ENCODE measurements around the gene RO60.

The RO60 gene

DNA sequence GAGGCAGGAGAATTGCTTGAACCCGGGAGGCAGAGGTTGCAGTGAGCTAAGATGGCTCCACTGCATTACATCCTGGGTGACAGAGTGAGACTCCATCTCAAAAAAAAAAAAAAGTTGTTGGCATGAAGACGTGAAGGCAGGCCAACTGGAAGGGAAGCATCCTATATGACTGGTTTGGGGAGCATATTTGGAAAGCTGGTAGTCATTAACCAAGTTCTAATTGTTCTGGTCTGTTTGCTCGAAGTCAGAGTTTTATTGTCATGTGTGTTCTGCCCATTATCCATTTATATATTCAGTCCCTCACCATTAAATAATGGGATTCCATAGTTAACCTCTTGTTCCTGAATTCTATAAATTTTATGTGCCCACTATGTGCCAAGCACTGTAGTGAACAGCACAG lies 49.1 kb downstream of the RO60 start:
- no peak for DNase-seq (ENCODE audit: low spot score)

Measured in HuH-7 (cell line).